Left hindlimb (tissue), 1 donor: ENCODE data around the gene DUX4.
"Not testable (repeated sequence)": the region's sequence is repeated elsewhere in the genome, so short reads cannot be mapped to it uniquely, and the experiment has no call there.

ENCODE experiments used
- DNase-seq: peaks from one replicate; pipeline ENCODE4 v3.0.0-alpha.2; 2018

Gene DUX4

GRCh38 chr4:190173428-190173827 is at the start of gene DUX4:
Gene DUX4 (plus strand): TSS chr4:190173774. CDS start chr4:190173774, 0 bp downstream.
- DNase-seq, result not testable (repeated sequence)

GRCh38 chr4:190175436-190175835 is 1.9 kb downstream of the DUX4 start:
- DNase-seq, result not testable (repeated sequence)

- not testable (repeated sequence) for DNase-seq
Observed at GRCh38 chr4:190177727-190178605, 4.4 kb downstream of the DUX4 start.

GRCh38 chr4:190178606-190178990 is 5.0 kb downstream of the DUX4 start:
- DNase-seq, result not testable (repeated sequence)

- DNase-seq, result not testable (repeated sequence)
Observed at GRCh38 chr4:190179030-190179739, 5.6 kb downstream of the DUX4 start.

GRCh38 chr4:190179740-190180094 is 6.1 kb downstream of the DUX4 start:
- not testable (repeated sequence) for DNase-seq

- DNase-seq, result not testable (repeated sequence)
Observed at GRCh38 chr4:190180947-190181346, 7.4 kb downstream of the DUX4 start.

- not testable (repeated sequence) for DNase-seq
Observed at GRCh38 chr4:190181481-190182100, 8.0 kb downstream of the DUX4 start.

- DNase-seq, result not testable (repeated sequence)
Observed at GRCh38 chr4:190203510-190203909, 29.9 kb downstream of the DUX4 start.
